ENCODE data around the gene CAV2. TPM values are rescaled to one million over a fixed set of nuclear protein-coding genes. Genes with fewer than 3 reads are reported as not detected.

The CAV2 gene
- total RNA-seq, 6 donors from 2014 or later = 56.6 to 385 (median 183) TPM

DNA sequence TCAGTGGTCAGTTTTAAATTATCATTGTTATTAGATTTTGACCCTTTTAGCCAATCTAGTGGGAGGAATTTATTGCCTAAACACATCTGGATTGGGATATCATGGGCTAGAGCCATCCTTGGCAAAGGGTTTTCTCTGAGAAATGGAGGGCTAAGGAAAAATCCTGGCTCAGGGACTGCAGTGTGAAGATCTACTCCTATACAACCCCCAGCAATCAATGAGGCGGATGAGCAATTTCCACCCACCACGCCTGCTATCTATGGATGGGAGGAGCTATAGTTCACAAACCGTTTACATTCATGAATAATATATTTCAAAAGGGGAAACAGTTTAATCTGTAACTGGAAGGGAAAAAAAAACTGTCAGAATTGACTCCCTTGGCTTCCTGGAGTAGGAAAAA is 28.0 kb downstream of the CAV2 start:
- peak overlapping the region; percentile 89 to 99 (median 94) for H3K27ac ChIP-seq
- H3K4me3 ChIP-seq = peak overlapping the region in 3 of 4 donors; percentile 52 to 71 (median 64)
- no peak for TF ChIP-seq POLR2A (IDR thresholded peaks at IDR 0.05)
- no peak for TF ChIP-seq CTCF (IDR thresholded peaks at IDR 0.05)
- TF ChIP-seq EP300 (IDR thresholded peaks at IDR 0.05) = no peak
- no peak for TF ChIP-seq POLR2AphosphoS5 (IDR thresholded peaks at IDR 0.05)
- WGBS, 2 donors = 30 to 34% methylated on average over 3 of the region's 3 CpGs
- peaks cover 0 to 3% (median 0%) of the 10 kb centered on the region in 4 donors for H3K27me3 ChIP-seq
- ATAC-seq (ENCODE audit: low FRiP score in 2 of 2) (no peak), DNase-seq (no peak)
- peaks cover 0 to 12% (median 0%) of the 10 kb centered on the region in 4 donors for H3K36me3 ChIP-seq
- peaks cover 3 to 38% (median 34%) of the 10 kb centered on the region in 4 donors for H3K4me1 ChIP-seq
- no peaks in the 10 kb centered on the region for H3K9me3 ChIP-seq

DNA sequence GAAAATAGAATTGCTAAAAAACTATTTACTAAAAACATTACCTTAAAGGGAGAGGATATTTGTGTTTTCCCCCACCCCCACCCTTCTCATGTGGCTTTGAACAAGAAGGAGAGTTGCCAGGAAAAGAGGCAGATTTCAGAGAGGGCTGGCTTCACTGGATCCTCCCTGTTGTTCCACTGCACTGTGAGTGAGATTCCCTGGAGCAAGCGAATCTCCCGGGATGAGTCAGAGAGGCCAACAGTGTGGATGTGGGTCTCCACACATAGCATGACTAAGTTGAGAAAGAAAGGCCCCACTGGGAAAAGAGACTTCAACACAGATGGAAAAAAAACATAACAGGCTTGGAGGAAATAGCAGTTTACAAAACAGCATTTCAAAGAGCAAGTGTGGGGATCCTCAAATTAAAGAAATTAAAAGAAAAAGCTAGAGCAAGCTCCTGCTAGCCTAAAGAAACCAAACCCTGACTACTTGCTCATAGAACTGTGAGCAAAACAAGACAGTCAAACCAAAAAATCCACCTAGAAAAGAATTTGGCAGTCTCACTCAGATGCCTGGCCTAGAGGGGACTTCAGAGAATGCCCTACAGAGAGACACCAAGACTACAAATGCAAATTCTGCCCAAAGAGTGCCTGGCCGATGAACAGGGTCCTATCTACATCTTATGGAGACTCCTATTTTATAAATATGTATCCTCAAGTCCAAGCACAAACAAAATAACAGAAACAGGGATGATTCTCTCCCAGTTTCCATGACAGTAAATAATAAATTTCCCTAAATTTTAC is 28.7 kb downstream of the CAV2 start:
- Histone ChIP-seq H3K36me3 (peaks cover 0 to 18% (median 0%) of the 10 kb centered on the region in 4 donors), H3K4me3 (peak overlapping the region in 3 of 4 donors; percentile 52 to 71 (median 64)), H3K4me1 (peaks cover 7 to 38% (median 34%) of the 10 kb centered on the region in 4 donors), H3K9me3 (no peaks in the 10 kb centered on the region), H3K27ac (peak overlapping the region; percentile 89 to 99 (median 94)), H3K27me3 (peaks cover 0 to 3% (median 0%) of the 10 kb centered on the region in 4 donors)
- peak in 1 of 2 donors; percentile 15 for ATAC-seq (ENCODE audit: low FRiP score in 2 of 2)
- WGBS, 2 donors = 30 to 47% methylated on average over 3 of the region's 3 CpGs
- peak in 1 of 2 donors; percentile 42 for DNase-seq
- TF ChIP-seq POLR2A (IDR thresholded peaks at IDR 0.05) (no peak), CTCF (IDR thresholded peaks at IDR 0.05) (no peak), POLR2AphosphoS5 (IDR thresholded peaks at IDR 0.05) (peak in 1 of 2 donors; percentile 7), EP300 (IDR thresholded peaks at IDR 0.05) (no peak)

DNA sequence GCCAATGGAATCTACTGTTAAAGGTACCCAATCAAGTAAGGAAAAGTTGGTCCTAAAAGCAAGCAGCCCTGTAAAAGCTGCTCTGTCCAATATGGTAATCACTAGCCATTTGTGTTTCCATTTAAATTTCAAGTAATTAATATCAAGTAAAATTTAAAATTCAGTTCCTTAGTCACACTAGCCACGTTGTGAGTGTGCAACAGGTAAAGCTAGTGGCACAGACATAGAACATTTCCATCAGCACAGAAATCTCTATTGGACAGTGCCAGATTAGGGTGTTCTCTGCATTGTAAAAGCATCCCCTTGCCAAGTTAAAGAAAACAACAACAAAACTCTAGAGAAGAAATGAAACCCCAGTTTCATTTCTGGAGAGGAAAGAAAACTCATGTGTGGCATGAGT is 29.7 kb downstream of the CAV2 start:
- WGBS, 2 donors = 40 to 51% methylated on average over 1 of the region's 1 CpG
- H3K4me3 ChIP-seq = peak overlapping the region in 3 of 4 donors; percentile 12 to 71 (median 64)
- TF ChIP-seq POLR2A (IDR thresholded peaks at IDR 0.05) (no peak), EP300 (IDR thresholded peaks at IDR 0.05) (no peak), POLR2AphosphoS5 (IDR thresholded peaks at IDR 0.05) (no peak), CTCF (IDR thresholded peaks at IDR 0.05) (no peak)
- no peak for DNase-seq
- H3K4me1 ChIP-seq = peaks cover 9 to 37% (median 30%) of the 10 kb centered on the region in 4 donors
- peak overlapping the region; percentile 89 to 99 (median 94) for H3K27ac ChIP-seq
- H3K9me3 ChIP-seq = no peaks in the 10 kb centered on the region
- H3K36me3 ChIP-seq = peaks cover 0 to 18% (median 0%) of the 10 kb centered on the region in 4 donors
- peaks cover 0 to 3% (median 0%) of the 10 kb centered on the region in 4 donors for H3K27me3 ChIP-seq
- ATAC-seq (ENCODE audit: low FRiP score in 2 of 2) = no peak

- H3K27me3 ChIP-seq = peaks cover 0 to under 1% (median 0%) of the 10 kb centered on the region in 4 donors
- peaks cover 14 to 37% (median 33%) of the 10 kb centered on the region in 4 donors for H3K4me1 ChIP-seq
- TF ChIP-seq POLR2A (IDR thresholded peaks at IDR 0.05) (no peak), CTCF (IDR thresholded peaks at IDR 0.05) (no peak), POLR2AphosphoS5 (IDR thresholded peaks at IDR 0.05) (no peak), EP300 (IDR thresholded peaks at IDR 0.05) (no peak)
- 43 to 51% methylated on average over 3 of the region's 3 CpGs for WGBS, 2 donors
- H3K9me3 ChIP-seq = no peaks in the 10 kb centered on the region
- ATAC-seq (ENCODE audit: low FRiP score in 2 of 2) (no peak), DNase-seq (no peak)
- H3K36me3 ChIP-seq = peaks cover 0 to 18% (median 0%) of the 10 kb centered on the region in 4 donors
- peak overlapping the region; percentile 37 to 97 (median 70) for H3K27ac ChIP-seq
- peak overlapping the region in 3 of 4 donors; percentile 17 to 64 (median 33) for H3K4me3 ChIP-seq
These were observed 30.7 kb downstream of the CAV2 start for GRCh38 chr7:116530107-116530820.

All from upper lobe of left lung (tissue), 6 donors.